LNCaP clone FGC (cell line): ENCODE measurements around the gene MED10.

Experiments used
- DNase-seq: peaks from one replicate; pipeline ENCODE4 v3.0.0-alpha.2; 2011; ENCODE audit warnings: low read depth
- H3K4me3 ChIP-seq: 2 replicates; pipeline ENCODE4 v1.5.1; 2011; ENCODE audit warnings: mild to moderate bottlenecking, low read depth, low read length, control low read depth
- TF ChIP-seq, protein P1 (sequence below): IDR thresholded peaks from 2 replicates; pipeline ENCODE4 v1.5.1; 2012; ENCODE audit warnings: mild to moderate bottlenecking; ENCODE audit not compliant: control insufficient read depth, insufficient read depth; ENCODE audit errors: extremely low read depth

The MED10 gene

DNA sequence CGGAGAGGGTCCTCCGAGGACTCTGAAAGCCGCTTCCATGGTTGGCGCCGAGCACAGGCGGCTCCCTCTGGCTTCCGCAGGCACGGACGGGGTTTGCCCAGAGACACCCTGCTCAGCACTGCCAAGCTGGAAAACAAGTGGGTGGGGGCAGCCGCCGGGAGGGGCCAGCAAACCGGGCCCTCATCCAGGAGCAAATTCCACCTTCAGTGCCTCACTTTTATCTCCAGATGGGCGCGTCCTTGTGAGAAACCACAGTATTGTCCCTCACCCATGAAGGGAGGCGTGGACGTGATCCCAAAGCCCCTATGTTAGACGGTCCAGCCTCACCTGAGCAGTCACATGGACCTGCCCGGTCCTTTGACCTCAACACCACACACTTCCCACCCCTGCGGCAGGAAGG is 29.0 kb downstream of the MED10 start:
- no peak for DNase-seq
- TF ChIP-seq, protein P1, sequence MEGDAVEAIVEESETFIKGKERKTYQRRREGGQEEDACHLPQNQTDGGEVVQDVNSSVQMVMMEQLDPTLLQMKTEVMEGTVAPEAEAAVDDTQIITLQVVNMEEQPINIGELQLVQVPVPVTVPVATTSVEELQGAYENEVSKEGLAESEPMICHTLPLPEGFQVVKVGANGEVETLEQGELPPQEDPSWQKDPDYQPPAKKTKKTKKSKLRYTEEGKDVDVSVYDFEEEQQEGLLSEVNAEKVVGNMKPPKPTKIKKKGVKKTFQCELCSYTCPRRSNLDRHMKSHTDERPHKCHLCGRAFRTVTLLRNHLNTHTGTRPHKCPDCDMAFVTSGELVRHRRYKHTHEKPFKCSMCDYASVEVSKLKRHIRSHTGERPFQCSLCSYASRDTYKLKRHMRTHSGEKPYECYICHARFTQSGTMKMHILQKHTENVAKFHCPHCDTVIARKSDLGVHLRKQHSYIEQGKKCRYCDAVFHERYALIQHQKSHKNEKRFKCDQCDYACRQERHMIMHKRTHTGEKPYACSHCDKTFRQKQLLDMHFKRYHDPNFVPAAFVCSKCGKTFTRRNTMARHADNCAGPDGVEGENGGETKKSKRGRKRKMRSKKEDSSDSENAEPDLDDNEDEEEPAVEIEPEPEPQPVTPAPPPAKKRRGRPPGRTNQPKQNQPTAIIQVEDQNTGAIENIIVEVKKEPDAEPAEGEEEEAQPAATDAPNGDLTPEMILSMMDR: no peak

DNA sequence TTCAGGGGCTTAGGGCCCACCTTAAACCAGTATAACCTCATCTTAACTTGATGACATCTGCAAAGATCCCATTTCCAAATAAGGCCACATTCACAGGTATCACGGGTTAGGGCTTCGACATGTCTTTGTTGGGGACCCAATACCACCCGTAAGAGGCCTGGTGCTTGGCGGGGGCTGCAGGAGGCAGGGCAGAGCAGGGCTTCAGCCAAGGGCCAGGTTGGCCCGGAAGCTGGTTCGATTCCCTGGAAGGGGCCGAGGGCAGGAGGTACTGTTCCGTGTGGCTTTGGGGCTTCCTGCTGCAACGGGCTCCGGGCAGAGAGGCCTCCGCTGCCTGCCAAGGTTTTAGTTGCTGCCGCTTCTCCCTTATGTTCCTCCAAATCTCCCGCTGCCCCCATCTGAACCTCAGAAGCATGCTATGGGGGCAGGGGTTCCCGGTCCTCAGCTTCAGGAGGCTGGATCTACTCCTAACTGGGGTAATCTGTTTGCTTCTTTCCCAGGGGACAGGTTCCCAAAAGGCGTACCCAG is 29.8 kb downstream of the MED10 start:
- TF ChIP-seq, protein P1: no peak
- H3K4me3 ChIP-seq: no peak overlapping the region
- DNase-seq: no peak

More for the DNA sequence above, 29.0 kb downstream of the MED10 start:
- no peak overlapping the region for H3K4me3 ChIP-seq

DNA sequence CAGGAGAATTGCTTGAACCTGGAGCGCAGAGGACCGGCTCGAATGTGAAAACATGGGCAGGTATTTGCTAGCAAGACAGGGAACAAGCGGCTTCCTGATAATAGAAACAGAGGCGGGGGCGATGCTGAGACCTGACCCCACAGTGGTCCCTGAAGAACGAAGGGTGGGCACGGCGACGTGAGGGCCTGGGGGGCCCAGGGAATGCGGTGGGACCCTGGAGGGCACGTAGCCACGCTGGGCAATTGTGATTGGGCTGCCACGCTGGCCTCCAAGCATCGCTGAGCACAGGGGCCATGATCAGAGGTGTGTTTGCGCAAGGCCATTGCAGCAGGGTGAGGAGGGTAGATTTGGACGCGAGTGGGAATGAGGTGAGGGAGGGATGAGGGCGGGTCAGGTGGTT is 30.7 kb downstream of the MED10 start:
- TF ChIP-seq, protein P1: no peak
- DNase-seq: no peak
- H3K4me3 ChIP-seq: no peak overlapping the region

DNA sequence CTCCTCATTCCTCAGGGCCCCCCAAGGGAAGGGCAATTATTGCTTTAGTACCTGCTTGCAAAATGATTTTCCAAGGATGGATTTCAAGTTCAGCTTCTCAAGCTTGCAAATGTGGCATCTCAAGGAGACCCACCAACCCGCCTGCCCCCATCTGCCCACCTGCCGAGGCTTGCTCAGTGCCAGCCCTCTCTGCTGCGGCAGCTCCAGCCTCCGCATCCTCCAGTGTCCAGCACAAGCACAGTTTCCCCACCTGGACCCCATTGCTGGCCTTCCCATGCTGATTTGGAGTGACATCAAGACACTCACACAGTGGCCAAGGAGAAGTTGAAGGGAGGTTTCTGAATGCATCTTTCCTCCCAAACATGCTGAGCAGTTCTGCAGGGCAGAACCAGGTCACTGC is 31.2 kb downstream of the MED10 start:
- no peak for DNase-seq
- no peak overlapping the region for H3K4me3 ChIP-seq
- TF ChIP-seq, protein P1: no peak

DNA sequence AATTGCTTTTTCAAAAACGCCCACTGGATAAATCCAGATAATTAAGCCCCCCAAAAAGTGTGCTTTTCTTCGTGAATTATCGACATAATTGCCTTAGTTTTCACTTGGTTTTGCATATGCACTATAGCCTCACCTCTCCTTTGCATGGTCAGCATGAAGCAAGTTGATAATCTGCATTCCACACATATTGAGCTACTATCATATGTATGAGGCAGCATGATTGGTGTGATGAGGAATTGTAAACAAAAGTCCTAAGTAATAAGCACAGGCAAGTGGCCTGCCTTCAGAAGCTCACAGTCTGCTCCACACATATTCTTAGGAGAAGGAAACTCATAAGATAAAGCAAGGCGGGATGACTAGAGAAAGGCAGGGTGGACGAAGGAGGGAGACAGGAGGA is 33.8 kb downstream of the MED10 start:
- no peak for DNase-seq
- TF ChIP-seq, protein P1: no peak
- no peak overlapping the region for H3K4me3 ChIP-seq

DNA sequence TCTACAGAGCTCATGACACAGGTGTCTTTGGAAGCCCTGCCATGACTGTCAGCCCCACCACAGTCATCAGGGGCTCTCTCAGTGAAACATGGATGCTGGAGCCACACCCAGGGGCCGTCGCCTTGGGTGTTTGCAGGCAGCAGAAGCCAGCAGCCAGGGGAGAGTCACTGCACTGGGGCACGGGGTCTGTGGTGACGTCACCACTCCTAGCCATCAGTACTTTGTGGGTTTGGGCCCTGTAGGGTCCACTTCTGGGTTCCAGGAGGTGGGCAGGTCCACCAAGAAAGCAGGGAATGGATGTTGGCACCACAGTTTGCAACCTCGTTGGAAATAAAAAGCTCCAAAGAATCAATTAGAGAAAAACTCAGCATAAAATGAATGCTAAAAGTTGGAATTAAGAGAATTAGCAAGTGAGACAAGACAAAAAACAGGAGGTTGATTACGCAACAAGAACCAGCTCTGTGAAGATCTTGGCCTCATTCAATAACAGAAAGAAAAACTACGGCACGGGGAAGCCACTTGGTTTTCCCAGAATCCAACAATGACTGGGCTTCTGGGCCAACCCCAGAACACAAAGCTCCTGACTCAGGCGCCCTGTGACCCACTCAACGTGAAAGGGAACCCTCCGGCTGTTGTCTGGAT is 34.3 kb downstream of the MED10 start:
- H3K4me3 ChIP-seq: no peak overlapping the region
- TF ChIP-seq, protein P1: no peak
- DNase-seq: no peak
